HCEC 1CT (cell line): ENCODE data around the gene RIPK3.
"Not testable (repeated sequence)": the region's sequence is repeated elsewhere in the genome, so short reads cannot be mapped to it uniquely, and the experiment has no call there.

Experiments
- DNase-seq: peaks from one replicate; pipeline ENCODE4 v3.0.0-alpha.2; 2017

The RIPK3 gene

DNA sequence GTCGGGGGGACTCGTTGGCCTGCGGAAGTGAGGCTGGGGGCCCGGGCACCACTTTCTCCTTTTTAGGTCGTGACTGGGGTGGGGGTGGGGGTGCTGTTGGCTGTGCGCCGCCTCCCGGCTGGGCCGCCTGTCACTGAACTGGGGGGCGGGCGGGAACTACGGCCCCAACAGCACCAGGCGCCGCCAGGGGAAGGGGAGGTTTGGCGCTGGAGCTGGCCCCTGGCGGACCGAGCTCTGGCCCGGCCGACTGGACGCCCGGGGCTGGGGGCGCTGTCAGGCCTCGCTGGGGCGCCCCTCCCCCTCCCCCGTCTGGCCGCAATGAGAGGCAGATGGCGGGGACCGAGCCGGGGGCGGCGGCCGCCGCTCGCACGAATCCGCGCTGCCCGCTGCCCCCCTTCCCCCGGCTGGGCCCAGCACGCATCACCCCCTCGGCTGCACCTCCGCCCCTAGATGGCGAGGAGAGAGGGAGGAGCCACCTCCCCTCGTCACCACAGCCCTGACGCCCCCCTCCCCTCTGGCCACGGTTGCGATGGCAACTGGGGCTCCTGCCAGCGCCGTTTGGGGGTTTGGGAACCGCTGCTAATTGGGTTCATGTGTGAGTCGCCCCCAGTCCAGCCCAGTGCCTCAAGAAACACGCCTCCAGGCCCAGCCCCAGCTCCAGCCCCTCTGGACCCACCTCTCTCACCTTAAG lies 28.9 kb upstream of the RIPK3 start:
- DNase-seq = peak; percentile 37

DNA sequence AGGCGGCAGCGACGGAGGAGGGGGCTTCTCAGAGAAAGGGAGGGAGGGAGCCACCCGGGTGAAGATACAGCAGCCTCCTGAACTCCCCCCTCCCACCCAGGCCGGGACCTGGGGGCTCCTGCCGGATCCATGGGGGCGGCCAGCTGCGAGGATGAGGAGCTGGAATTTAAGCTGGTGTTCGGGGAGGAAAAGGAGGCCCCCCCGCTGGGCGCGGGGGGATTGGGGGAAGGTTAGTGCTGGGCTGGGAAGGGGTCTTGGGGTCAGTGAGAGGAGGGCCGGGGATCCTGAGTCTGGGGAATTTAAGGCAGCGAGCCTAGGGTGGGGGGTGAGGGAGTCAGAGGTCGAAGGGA lies 28.4 kb upstream of the RIPK3 start:
- DNase-seq = no peak

DNA sequence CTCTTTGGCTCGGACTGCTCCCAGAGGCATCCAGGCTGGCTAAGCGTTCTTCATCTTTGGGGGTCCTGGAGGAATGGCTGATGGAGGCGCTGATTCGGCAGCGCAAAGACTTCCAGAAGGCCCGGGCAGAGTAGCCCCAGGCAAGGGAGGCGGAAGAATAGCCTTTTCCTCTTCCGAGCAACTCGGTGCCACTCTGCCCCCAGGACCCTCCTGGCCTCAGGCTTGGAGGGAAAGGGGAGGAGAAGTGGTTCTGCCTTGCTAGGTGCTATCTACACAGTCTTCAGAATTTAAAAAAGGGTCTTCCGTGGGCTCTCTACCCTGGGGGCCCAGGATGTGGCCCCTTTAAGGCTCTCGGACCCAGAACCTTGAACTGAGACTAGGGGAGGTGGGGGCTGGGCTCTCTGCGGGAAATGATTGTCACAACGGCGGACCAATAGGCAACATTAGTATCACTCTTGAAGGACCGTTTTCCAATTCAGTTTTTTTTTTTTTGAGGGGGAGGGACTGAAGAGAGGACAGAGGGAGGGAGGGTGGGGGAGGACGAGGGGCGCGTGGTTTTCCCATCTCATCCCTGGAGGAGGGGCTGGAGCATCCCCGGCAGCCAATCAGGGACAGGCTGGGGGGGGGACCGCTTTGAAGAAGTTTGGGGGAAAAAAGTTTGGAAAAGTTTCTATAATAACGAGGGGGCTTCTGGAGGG lies 27.9 kb upstream of the RIPK3 start, which contains the start of gene NFATC4:
Gene NFATC4 (plus strand): TSS at position 671 of the 698 bp plus-strand sequence. CDS start 157 bp downstream, outside the sequence.
- peak; percentile 90 for DNase-seq

DNA sequence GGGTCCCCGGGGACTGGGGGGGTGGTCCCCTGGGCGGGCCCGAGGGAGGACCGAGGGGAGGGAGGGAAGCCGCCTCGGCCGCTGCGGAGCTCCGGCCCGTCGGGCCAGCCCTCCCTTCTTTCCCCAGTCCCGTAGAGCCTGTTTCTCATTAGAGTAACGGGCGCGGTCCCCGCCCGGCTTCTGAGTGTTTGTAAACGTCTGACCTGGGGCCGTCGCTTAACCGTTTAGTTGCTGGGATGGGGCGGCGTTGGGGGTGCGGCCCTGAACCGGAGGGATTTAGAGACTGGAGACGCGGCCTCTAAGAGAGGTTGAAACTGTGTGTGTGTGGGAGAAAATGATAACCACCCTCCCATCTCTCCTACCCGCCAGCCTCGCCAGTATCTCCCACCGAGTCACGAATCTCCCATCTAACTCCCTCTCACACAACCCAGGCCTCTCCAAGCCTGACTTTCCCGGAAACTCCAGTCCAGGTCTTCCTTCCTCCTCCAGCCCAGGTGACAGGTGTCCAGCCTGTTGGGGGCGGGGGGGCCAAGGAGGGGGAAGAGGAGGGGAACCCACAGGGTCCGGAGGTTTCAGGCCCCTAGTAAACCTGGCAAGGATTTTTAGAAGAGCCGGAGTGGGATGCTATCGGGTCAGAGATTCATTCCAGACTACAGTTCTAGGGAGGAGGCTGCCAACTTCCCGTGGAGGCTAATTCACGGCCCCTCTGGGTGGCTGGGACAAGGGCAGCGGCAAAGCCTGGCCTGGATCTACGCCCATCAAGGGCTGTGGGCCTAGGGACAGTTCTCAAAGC lies 27.1 kb upstream of the RIPK3 start:
- DNase-seq = peak; percentile 85

DNA sequence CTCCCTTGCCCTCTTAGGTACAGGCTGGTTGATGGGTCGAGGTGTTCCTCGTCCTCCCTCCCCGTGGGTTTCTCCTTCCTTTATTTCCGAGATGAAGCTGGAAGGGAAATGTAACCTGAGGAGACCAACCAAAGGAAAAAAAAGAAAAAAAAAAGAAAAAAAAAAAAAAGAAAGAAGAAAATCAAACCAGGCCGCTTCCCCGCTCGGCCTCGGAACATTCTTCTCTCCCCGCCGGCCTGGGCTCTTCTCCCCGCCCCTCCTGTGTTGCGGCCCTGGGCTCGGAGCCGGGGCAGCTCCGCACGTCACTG lies 26.6 kb upstream of the RIPK3 start:
- DNase-seq = no peak

DNA sequence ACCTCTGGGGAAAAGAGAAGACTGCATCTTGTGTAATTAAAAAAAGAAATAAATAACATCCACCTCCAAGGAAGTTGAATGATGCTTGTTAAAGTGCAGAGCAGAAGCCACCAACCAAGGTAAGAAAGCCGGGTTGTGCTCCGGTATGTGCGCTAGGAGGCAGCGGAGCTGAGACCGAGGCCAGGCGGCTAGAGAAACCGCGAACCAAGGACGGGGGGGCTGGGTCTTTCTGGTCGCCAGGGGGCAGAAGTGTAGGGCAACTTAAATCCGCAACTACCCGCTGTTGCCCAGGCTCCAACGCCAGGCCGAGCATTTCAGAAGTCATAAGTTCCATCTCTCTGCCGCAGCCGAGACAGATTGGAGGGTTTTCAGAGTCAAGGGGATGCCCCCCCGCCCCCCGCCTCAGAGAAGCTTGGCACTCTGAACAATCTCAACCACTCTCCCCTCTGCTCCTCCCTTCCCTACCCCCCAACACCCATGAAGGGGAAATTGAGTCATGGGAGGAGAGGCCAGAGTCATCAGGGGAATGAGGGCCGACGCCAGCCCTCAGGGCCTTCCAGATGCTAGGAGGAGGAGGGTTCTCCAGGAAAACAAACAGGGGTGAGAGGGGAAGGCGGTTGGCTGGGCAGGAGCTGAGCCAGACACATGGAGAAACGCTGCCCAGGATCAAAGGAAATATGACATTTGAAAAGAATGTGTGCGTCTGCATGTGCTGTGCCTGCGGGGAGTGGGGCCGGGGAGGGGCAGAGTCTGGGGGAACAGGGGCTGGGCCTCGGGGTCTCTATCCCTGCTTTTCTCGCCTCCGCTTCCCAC lies 26.0 kb upstream of the RIPK3 start:
- DNase-seq = peak; percentile 84

DNA sequence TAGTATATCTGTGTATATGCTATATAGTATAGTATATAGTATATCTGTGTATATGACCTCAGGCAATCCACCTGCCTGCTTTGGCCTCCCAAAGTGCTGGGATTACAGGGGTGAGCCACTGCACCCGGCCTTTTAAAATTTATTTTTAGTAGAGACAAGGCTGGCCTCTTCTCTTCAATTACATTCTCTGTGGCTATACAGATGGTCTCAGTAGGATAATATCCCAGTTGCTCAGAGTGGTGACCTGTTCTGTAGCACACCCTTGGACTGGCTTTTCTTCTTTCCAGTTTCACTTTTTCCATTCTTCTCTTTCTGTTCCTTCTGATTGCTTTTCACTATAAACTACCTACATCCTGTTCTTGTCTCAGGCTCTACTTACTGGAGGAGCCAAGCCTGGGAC lies 25.1 kb upstream of the RIPK3 start:
- DNase-seq = no peak

DNA sequence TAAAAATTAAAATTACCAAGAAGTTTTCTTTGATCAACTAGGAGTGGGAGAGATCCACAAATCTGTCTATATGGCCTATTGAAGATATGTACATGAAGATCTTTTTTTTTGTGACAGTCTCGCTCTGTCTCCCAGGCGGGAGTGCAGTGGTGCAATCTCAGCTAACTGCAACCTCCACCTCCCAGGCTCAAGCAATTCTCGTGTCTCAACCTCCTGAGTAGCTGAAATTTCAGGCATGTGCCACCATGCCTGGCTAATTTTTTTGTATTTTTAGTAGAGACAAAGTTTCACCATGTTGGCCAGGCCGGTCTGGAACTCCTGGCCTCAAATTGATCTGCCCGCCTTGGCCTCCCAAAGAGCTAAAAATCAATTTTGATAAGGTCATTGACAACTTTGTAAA lies 23.6 kb upstream of the RIPK3 start:
- DNase-seq = no peak

DNA sequence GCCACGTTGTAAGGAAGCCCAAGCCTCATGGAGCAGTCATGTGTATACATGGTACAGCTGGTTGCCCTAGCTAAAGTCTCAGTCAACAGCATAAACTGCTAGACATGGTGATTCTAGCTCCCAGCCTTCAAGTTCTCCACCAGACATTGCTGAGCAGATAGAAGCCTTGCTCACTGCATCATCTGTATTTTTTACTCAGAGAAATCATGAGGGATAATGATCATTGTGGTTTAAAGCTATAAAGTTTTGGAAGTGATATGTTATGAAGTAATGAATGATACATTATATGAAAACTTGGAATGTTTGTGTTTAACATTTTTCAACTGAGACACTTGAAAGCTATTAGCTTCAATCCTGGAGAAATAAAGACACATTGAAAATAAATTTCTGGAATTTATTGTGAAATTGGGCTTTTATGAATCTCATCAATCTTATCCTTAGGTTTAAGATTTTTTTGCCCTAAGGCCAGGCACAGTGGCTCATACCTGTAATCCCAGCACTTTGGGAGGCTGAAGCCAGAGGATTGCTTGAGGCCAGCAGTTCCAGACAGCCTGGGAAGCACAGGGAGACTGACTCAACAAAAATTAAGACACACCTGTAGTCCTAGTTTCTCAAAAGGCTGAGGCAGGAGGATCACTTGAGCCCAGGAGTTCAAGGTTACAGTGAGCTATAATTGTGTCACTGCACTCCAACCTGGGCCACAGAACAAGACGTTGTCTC lies 22.6 kb upstream of the RIPK3 start:
- DNase-seq = peak; percentile 25

DNA sequence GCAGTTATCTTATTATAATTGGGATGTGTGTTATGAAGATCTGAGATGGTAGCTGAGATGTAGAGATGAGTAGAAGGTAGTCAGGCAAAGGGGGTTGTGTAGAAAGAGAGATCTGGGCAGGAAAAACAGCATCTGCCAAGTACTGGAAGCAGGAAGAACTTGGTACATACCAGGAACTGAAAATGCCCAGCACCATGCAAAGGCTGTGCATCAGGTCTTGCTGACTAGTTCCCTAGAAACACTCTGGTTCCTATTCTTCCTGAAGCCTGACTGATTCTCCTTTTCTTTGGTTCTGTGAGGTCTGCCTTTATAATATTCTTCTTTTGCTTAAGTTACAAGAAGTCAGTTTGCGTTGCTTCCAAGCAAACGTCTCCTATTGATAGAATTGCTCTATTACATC lies 21.5 kb upstream of the RIPK3 start:
- DNase-seq = no peak

DNA sequence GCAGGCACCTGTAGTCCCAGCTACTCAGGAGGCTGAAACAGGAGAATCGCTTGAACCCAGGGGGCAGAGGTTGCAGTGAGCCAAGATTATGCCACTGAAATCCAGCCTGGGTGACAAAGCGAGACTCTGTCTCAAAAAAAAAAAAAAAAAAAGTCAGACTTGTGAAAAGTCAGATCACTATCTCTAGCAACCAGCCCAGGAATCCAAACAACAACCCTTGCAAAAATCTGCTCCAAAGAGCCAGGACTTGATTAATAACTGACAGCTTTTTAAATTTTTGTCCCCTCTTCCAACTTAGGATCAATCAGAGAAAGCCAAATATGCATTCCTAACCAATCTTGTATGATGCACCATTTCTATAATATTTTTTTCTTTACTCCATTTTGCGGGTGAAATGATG lies 20.5 kb upstream of the RIPK3 start:
- no peak for DNase-seq

DNA sequence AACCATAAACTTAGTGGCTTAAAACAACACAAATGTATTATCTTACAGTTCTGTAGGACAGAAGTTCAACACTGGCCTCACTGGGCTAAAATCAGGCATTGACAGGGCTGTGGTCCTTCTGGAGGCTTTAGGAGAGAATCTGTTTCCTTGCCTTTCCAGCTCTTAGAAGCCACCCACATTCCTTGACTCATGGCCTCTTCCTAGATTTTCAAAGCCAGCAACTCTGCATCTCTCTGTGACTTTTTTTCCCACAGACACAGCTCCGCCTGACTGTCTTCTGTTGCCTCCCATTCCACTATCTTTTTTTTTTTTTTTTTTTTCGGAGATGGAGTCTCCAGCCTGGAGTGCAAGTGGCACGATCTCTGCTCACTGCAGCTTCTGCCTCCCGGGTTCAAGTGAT lies 16.4 kb upstream of the RIPK3 start:
- DNase-seq = no peak

DNA sequence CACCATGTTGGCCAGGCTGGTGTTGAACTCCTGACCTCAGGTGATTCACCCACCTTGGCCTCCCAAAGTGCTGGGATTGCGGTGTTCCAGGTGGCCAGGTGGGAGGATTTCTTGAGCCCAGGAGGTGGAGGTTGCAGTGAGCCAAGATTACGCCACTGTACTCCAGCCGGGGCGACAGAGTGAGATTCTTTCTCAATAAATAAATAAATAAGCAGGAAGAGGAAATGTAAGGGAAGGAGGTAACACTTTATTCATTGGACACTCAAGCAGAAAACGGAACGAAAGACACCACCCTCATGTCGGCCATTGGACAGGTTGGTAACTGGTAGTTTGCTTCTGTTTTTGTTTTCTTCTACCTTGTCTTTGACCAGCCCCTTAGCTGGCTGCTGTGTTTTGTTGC lies 15.2 kb upstream of the RIPK3 start:
- DNase-seq = no peak

DNA sequence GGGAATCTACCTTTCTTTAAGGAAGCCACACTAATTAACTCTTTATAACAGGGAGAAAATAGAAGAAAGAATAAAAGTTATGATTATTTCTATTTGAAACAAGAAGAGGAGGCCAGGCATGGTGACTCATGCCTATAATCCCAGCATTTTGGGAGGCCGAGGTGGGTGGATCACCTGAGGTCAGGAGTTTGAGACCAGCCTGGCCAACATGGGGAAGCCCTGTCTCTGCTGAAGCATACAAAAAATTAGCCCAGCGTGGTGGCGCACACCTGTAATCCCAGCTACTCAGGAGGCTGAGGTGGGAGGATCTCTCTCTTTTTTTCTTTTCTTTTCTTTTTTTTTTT lies 14.7 kb upstream of the RIPK3 start:
- not testable (repeated sequence) for DNase-seq

DNA sequence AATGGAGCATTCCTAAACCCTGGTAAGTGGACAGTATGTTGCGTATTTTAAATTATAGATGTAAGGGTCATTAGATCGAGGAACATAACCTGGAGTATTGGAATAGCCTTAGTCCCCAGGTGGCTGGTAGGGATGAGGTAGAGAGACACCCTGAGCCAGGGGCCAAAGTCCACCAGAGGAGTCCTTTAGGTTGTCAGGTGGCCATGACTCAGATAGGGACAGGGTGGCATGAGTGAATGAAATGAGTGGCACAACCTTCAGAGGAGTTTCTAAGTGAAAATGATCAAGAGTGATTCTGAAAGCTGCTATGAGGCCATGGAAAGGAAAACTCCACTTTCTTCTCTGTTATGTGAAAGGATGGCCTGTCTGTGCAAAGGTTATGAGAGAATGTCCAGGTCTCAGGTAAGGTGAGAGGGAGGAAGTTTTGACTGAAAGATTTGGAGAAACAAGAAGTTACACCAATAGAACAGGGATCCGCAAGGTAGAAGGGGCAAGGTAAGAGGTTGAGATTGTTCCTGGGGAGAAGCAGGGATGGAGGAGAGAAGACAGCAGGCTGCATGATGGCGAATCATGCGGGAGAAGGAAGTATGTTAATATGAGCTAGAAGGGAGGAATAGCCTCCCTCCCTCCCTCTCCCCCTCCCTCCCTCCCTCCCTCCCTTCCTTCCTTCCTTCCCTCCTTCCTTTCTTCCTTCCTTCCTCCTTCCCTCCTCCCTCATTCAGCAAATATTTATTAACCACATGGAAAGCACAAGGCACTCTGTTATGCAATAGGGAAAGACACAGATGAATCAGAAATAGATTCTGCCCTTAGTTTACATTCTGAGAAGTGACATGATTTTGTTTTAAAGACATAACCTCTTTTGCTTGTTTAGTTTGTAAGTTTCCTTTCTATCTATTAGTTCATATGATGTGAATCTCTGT lies 14.0 kb upstream of the RIPK3 start:
- DNase-seq = peak; percentile 86

DNA sequence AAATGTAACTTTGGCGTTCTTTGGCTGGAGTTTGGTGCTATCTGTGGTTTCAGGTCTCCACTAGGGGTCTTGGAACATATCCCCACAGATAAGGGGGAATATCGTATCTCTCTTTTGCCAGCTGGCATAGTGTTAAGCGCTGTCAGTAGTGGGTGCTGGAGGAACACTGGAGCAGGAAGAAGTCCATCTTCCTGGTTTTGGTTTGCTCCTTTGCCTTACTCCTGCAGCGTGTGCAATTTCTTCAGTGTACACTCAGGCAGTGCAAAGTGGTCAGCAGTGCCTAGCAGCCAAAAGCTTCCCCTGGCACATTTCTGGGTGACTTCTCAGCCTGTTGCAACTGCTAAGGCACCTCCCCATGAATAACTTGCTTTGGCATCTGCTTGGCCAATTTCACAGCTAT lies 11.7 kb upstream of the RIPK3 start:
- DNase-seq = peak; percentile 42

DNA sequence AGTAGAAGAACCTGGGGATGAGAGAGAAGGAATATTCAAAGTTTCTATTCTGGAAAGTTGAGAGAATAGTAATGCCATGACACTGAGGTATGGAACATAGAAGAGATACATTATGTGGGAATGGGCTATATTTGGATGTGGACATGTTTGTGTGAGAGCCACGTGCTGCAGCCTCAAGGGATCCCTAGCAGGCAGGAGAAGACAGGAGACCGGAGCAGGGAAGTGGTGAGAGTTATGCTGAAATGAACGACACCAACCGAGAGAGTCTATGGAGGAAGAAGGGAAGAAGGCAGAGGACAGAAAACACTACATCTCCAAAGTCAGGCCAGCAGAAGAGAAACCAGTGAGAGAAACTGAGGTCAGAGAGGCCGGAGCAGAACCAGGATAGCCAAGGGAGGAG lies 10.0 kb upstream of the RIPK3 start:
- no peak for DNase-seq

DNA sequence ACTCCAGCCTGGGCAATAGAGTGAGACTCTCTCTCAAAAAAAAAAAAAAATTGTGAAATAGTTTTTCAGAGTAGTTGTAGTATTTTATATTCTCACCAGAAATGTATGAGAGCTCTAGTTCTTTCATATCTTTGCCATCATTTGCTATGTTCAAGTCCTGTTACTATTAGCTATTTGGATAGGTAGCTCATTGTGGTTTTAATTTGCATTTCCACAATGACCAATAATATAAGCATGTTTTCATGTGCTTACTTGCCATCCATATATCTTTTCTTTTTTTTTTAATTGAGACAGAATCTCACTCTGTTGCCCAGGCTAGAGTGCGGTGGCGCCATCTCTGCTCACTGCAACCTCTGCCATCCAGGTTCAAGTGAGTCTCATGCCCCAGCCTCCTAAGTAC lies 8.4 kb upstream of the RIPK3 start:
- no peak for DNase-seq

DNA sequence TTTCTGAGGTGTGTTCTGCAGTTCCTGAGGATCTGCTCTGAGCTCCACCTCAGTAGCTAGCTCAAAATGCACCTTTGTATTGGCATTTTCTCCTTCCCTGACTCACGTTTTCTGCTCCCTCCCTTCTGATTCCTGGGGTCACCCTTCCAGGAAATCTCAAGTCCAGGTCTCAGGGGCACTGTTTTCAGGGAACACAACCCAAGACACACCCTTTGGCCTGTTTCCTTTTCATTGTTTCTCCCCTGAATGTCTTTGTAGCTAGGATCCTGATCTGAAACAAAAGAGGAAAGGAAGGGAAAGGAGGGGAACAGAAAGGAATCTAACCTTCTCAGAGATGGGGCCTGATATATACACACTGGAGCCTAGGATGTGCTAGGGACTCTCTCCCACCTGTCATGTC lies 7.3 kb upstream of the RIPK3 start:
- DNase-seq = no peak

DNA sequence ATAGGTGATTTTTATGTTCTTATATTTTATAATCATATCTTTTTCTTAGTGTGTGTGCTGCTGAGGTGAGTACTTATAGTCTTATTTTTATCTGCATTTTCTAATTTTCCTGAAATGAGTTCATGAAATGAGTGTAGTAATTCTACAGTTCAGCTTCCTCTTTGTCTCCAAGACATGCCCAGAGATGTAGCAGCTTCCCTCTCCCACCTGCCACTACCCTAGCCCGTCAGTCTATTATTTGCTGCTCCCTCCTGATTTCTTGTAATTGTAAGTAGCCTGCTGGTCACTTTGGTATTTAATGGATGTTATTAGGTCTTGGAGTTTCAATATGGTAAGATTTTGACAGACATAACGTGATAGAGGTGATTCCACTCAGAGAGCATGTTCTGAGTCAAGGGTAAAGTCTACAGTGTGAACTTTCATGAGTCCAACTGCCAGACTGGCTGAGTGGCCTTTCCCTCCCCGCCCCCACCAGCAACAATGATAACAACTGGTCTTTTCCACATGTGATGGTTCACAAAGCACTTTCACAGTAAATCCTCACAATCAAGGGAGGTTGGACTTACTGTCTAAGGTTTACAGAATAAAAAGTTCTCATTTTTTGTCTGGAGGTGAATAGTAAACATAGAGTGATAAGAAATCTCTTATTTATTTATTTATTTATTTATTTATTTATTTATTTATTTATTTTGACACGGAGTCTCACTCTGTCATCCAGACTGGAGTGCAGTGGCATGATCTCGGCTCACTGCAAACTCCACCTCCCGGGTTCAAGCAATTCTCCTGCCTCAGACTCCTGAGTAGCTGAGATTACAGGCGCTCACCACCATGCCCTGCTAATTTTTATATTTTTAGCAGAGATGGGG lies 4.2 kb upstream of the RIPK3 start:
- DNase-seq = no peak

DNA sequence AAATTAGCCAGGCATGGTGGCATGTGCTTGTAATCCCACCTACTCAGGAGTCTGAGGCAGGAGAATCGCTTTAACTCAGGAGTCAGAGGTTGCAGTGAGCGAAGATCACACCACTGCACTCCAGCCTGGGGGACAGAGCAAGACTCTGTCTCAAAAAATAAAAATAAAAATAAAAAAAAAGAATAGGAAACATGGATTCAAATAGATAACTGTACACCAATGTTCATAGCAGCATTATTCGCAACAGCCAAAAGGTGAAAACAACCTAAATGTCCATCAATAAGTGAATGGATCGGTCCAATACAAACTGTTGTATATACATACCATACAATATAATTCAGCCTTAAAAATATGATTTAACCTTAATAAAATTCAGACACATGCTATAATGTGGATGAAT lies 3.1 kb upstream of the RIPK3 start:
- no peak for DNase-seq
